Measurements from ENCODE around the gene FSTL4. TPM values are rescaled to one million over a fixed set of nuclear protein-coding genes. Genes with fewer than 3 reads are reported as not detected.

Gene FSTL4
- total RNA-seq, result under 1 TPM in 3 of 4 donors, not detected in 1; 0.33 to 0.78 (median 0.34) TPM

- Histone ChIP-seq H3K4me3 (peak within 1 kb of the TSS; percentile 43 to 53 (median 49)), H3K27ac (replicated peaks in 1 of 4) (no peak within 1 kb of the TSS), H3K36me3 (no peaks in the 10 kb centered on the region), H3K27me3 (peaks cover 0 to 90% (median 34%) of the 10 kb centered on the region in 4 donors), H3K9me3 (no peaks in the 10 kb centered on the region), H3K4me1 (peaks cover 12 to 26% (median 23%) of the 10 kb centered on the region in 4 donors)
- TF ChIP-seq EP300 (IDR thresholded peaks at IDR 0.05) (no peak), POLR2AphosphoS5 (IDR thresholded peaks at IDR 0.05) (no peak), POLR2A (IDR thresholded peaks at IDR 0.05; ENCODE audit: low read depth) (no peak)
- TF ChIP-seq, protein P1, sequence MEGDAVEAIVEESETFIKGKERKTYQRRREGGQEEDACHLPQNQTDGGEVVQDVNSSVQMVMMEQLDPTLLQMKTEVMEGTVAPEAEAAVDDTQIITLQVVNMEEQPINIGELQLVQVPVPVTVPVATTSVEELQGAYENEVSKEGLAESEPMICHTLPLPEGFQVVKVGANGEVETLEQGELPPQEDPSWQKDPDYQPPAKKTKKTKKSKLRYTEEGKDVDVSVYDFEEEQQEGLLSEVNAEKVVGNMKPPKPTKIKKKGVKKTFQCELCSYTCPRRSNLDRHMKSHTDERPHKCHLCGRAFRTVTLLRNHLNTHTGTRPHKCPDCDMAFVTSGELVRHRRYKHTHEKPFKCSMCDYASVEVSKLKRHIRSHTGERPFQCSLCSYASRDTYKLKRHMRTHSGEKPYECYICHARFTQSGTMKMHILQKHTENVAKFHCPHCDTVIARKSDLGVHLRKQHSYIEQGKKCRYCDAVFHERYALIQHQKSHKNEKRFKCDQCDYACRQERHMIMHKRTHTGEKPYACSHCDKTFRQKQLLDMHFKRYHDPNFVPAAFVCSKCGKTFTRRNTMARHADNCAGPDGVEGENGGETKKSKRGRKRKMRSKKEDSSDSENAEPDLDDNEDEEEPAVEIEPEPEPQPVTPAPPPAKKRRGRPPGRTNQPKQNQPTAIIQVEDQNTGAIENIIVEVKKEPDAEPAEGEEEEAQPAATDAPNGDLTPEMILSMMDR (IDR thresholded peaks at IDR 0.05), result no peak
- intact Hi-C loops (cut with DNase I), result no loop called here
- WGBS, result no CpG with 5 or more reads among the region's 74 CpGs
- no peak for DNase-seq (ENCODE audit: extremely low spot score)
Measured at GRCh38 chr5:133612249-133612860, at the start of gene FSTL4. Gene FSTL4, minus strand, starts transcription at chr5:133612541.

DNA sequence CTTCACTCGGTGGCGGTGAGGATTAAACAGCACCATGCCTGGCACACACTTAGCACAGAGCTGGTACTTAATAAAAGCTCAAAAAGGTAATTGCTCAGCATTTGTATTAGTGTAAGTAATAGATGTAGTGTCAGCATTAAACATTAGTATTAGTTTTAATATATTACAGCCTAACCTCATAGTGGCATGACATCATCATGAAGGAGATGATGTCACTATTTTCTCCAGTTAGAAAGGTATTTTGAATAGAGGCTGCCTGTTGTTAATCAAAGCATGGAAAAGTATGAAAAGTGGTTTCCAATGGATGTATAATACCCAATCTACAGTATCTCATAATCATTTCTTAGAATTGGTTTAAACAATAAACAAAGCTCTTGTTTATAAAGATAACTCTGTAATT, 49.0 kb upstream of the FSTL4 start:
- Histone ChIP-seq H3K4me3 (no peak overlapping the region), H3K27me3 (peaks cover 0 to 6% (median 0%) of the 10 kb centered on the region in 4 donors), H3K36me3 (no peaks in the 10 kb centered on the region), H3K4me1 (no peaks in the 10 kb centered on the region), H3K9me3 (no peaks in the 10 kb centered on the region), H3K27ac (replicated peaks in 1 of 4) (no peak overlapping the region)
- intact Hi-C loops (cut with DNase I), result no loop called here
- DNase-seq (ENCODE audit: extremely low spot score), result peak; percentile 57
- WGBS, result 100% methylated on average over 2 of the region's 2 CpGs
- TF ChIP-seq, protein P1 (IDR thresholded peaks at IDR 0.05), result no peak
- no peak for TF ChIP-seq POLR2AphosphoS5 (IDR thresholded peaks at IDR 0.05)
- TF ChIP-seq EP300 (IDR thresholded peaks at IDR 0.05), result no peak
- no peak for TF ChIP-seq POLR2A (IDR thresholded peaks at IDR 0.05; ENCODE audit: low read depth)

DNA sequence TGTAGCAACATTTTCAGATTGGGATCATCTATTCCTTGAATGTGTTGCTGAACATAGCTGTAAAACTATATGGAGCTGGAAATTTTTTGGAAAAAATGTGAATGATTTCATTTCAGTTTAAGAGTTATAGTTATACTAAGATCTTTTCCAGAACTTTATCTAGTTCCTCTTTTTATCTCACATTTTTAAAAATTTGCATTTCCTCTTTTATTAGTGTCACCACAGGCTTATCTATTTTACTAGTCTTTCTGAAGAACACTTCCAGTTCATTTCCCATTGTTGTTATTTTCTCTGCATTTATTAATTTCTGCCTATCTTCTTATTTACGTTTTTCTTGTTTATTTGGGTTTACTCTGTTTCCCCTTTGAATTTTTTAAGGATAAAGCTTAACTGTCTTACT, 46.0 kb upstream of the FSTL4 start:
- DNase-seq (ENCODE audit: extremely low spot score), result no peak
- no peak overlapping the region for H3K4me3 ChIP-seq
- no peak for TF ChIP-seq EP300 (IDR thresholded peaks at IDR 0.05)
- TF ChIP-seq POLR2A (IDR thresholded peaks at IDR 0.05; ENCODE audit: low read depth), result no peak
- TF ChIP-seq, protein P1 (IDR thresholded peaks at IDR 0.05), result no peak
- TF ChIP-seq POLR2AphosphoS5 (IDR thresholded peaks at IDR 0.05), result no peak
- intact Hi-C loops (cut with DNase I), result no loop called here
- WGBS, result 66% methylated on average over 1 of the region's 1 CpG
- no peaks in the 10 kb centered on the region for H3K9me3 ChIP-seq
- peaks cover 0 to 17% (median 0%) of the 10 kb centered on the region in 4 donors for H3K27me3 ChIP-seq
- H3K4me1 ChIP-seq, result no peaks in the 10 kb centered on the region
- no peaks in the 10 kb centered on the region for H3K36me3 ChIP-seq
- no peak overlapping the region for H3K27ac ChIP-seq (replicated peaks in 1 of 4)

DNA sequence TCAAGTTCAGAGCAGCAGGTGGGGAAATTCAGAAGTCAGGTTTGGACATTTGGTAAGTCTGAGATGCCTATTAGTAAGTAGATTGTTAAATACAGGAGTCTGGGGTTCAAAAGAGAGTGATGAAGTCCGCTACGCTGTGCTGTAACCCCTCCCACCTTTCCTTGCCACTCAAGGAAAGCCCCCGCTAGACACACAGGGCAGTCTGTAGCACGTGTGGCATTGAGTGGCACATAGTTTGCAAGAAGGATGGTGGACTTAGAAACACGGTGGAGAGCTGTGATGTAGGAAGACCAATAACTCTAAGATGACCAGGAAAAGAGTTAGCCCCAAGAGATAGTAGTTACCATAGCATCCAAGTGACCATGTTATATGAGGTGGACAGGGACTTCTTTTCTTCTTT, 44.7 kb upstream of the FSTL4 start:
- Histone ChIP-seq H3K27me3 (peaks cover 0 to 20% (median 0%) of the 10 kb centered on the region in 4 donors), H3K36me3 (no peaks in the 10 kb centered on the region), H3K4me3 (no peak overlapping the region), H3K27ac (replicated peaks in 1 of 4) (no peak overlapping the region), H3K4me1 (no peaks in the 10 kb centered on the region), H3K9me3 (no peaks in the 10 kb centered on the region)
- peak; percentile 90 for DNase-seq (ENCODE audit: extremely low spot score)
- no peak for TF ChIP-seq POLR2AphosphoS5 (IDR thresholded peaks at IDR 0.05)
- TF ChIP-seq, protein P1 (IDR thresholded peaks at IDR 0.05), result no peak
- WGBS, result 78% methylated on average over 5 of the region's 5 CpGs
- intact Hi-C loops (cut with DNase I), result no loop called here

- Histone ChIP-seq H3K27me3 (peaks cover 0 to 20% (median 0%) of the 10 kb centered on the region in 4 donors), H3K9me3 (no peaks in the 10 kb centered on the region), H3K4me1 (no peaks in the 10 kb centered on the region), H3K4me3 (no peak overlapping the region), H3K27ac (replicated peaks in 1 of 4) (no peak overlapping the region), H3K36me3 (no peaks in the 10 kb centered on the region)
- peak; percentile 75 for DNase-seq (ENCODE audit: extremely low spot score)
- 82% methylated on average over 1 of the region's 1 CpG for WGBS
- no peak for TF ChIP-seq POLR2A (IDR thresholded peaks at IDR 0.05; ENCODE audit: low read depth)
- TF ChIP-seq EP300 (IDR thresholded peaks at IDR 0.05), result no peak
- TF ChIP-seq, protein P1 (IDR thresholded peaks at IDR 0.05), result no peak
- no peak for TF ChIP-seq POLR2AphosphoS5 (IDR thresholded peaks at IDR 0.05)
- intact Hi-C loops (cut with DNase I), result no loop called here
Measured at GRCh38 chr5:133655966-133656365, 43.6 kb upstream of the FSTL4 start.
